Measurements from ENCODE around the gene KAZN.
A peak's percentile ranks its signal among the peaks of the same experiment; 100 is the strongest.

GRCh38 chr1:15027515-15027986 is 429.1 kb downstream of the KAZN start:
- TF ChIP-seq MAX (IDR thresholded peaks at IDR 0.05; ENCODE audit: low read depth) (no peak), RFX5 (IDR thresholded peaks at IDR 0.05; ENCODE audit: low read length) (no peak), CTCF (IDR thresholded peaks at IDR 0.05) (peak; percentile 94), EP300 (IDR thresholded peaks at IDR 0.05; ENCODE audit: borderline replicate concordance in 1 of 2, low read depth in 1 of 2, low read length in 1 of 2) (no peak), FOXM1 (IDR thresholded peaks at IDR 0.05; ENCODE audit: low read depth) (no peak)
